CD4-positive, alpha-beta memory T cell (primary cell): Measurements from ENCODE around the gene GAB2. TPM values are rescaled to one million over a fixed set of nuclear protein-coding genes. Genes with fewer than 3 reads are reported as not detected.

Source experiments
- CTCF ChIA-PET: fragments of 350-600 bp; sonication (Branson Sonifier 250); formaldehyde crosslinking; loops from one replicate; lab custom pipeline; 2021; ENCODE audit warnings: inconsistent platforms; ENCODE audit not compliant: partially characterized antibody; lab: Charles Lee
- POLR2A ChIA-PET: fragments of 350-600 bp; sonication (Branson Sonifier 250); formaldehyde crosslinking; loops from one replicate; lab custom pipeline; 2021; ENCODE audit not compliant: partially characterized antibody; lab: Charles Lee
- DNase-seq, 5 donors: peaks; one replicate each; pipeline versions ENCODE4 v3.0.0 to v3.0.0-alpha.2; 2020 to 2022; ENCODE audit warnings: mixed read lengths in 1 of 5
- H3K27ac ChIP-seq: one replicate; pipeline ENCODE4 v1.7.0; 2013; ENCODE audit warnings: low read depth, low read length
- H3K27me3 ChIP-seq: 2 replicates; pipeline ENCODE4 v1.7.0; 2013; ENCODE audit warnings: mild to moderate bottlenecking, low read length, moderate library complexity; ENCODE audit not compliant: insufficient read depth
- H3K36me3 ChIP-seq: 2 replicates; pipeline ENCODE4 v1.7.0; 2013; ENCODE audit warnings: mild to moderate bottlenecking, low read length, moderate library complexity; ENCODE audit not compliant: insufficient read depth
- H3K4me1 ChIP-seq: 2 replicates; pipeline ENCODE4 v1.7.0; 2013; ENCODE audit warnings: mild to moderate bottlenecking, low read length, moderate library complexity; ENCODE audit not compliant: insufficient read depth
- H3K4me3 ChIP-seq, 2 donors: one replicate each; pipeline ENCODE4 v1.7.0; 2013; ENCODE audit warnings: low read length in 2 of 2, mild to moderate bottlenecking in 1 of 2
- H3K9me3 ChIP-seq, 2 donors: one replicate each; pipeline ENCODE4 v1.7.0; 2013; ENCODE audit warnings: low read length in 2 of 2, control low read depth in 1 of 2; ENCODE audit not compliant: control insufficient read depth in 1 of 2
- H3K27ac Mint-ChIP-seq, 7 donors: one replicate each; pipeline ENCODE4 v1.8.0; 2020 to 2021; ENCODE audit warnings: mixed read lengths in 7 of 7, mild to moderate bottlenecking in 6 of 7, inconsistent platforms in 3 of 7, moderate library complexity in 3 of 7
- H3K27me3 Mint-ChIP-seq, 2 donors: one replicate each; pipeline ENCODE4 v1.8.0; 2020 to 2021; ENCODE audit warnings: mixed read lengths in 2 of 2
- H3K36me3 Mint-ChIP-seq, 2 donors: one replicate each; pipeline ENCODE4 v1.8.0; 2020 to 2021; ENCODE audit warnings: mixed read lengths in 2 of 2, inconsistent platforms in 1 of 2, mild to moderate bottlenecking in 1 of 2
- H3K4me1 Mint-ChIP-seq, 4 donors: one replicate each; pipeline ENCODE4 v1.8.0; 2020 to 2021; ENCODE audit warnings: mixed read lengths in 4 of 4, mild to moderate bottlenecking in 1 of 4
- H3K4me3 Mint-ChIP-seq, 8 donors: one replicate each; pipeline ENCODE4 v1.8.0; 2020 to 2021; ENCODE audit warnings: mixed read lengths in 8 of 8, mild to moderate bottlenecking in 7 of 8, moderate library complexity in 6 of 8, inconsistent platforms in 3 of 8
- H3K9me3 Mint-ChIP-seq, 8 donors: one replicate each; pipeline ENCODE4 v1.8.0; 2020 to 2021; ENCODE audit warnings: mixed read lengths in 8 of 8, mild to moderate bottlenecking in 5 of 8, inconsistent platforms in 3 of 8, moderate library complexity in 1 of 8
- intact Hi-C: fragments of 100-400 bp; cut with micrococcal nuclease; formaldehyde crosslinking; loops from one replicate; pipeline ENCODE4 v1.15.1; 2023
- polyA plus RNA-seq, 2 donors: library from polyadenylated mRNA; unstranded; fragments of 300-500 nt; fragmentation: Illumina TruSeq; gene quantifications; one replicate each; pipeline ENCODE4 v1.2.3, GENCODE V29; 2021
- total RNA-seq, 2 experiments: library from RNA; stranded (reverse); gene quantifications; one replicate each; pipeline ENCODE4 v1.2.3, GENCODE V29; 2021

The GAB2 gene
- total and polyA plus RNA-seq, 4 experiments from 2014 or later, result 0.05 to 6.7 (median 3.1) TPM

DNA sequence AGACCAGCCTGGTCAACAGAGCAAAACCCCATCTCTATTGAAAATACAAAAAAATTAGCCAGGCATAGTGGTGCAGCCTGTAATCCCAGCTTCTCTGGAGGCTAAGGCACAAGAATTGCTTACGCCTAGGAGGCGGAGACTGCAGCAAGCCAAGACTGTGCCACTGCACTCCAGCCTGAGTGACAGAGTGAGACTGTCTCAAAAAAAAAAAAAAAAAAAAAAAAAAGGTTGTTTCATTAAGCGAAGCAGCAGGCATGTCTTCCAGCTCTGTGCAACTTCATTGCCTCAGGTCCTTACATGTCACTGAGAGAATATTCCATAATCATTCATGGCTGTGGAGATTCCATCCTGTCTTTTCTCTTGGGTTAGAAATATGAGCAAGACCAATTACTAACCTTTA is 16.9 kb downstream of the GAB2 start:
- no peaks in the 10 kb centered on the region for H3K4me1 ChIP-seq
- Mint-ChIP-seq H3K36me3 (peaks cover 0 to 3% of the 10 kb centered on the region in 2 donors), H3K27ac (no peak overlapping the region), H3K27me3 (no peaks in the 10 kb centered on the region), H3K4me3 (no peak overlapping the region), H3K9me3 (peaks cover 0 to 2% (median 0%) of the 10 kb centered on the region in 8 donors), H3K4me1 (peaks cover 0 to 6% (median 4%) of the 10 kb centered on the region in 4 donors)
- H3K4me3 ChIP-seq, result no peak overlapping the region
- no peak overlapping the region for H3K27ac ChIP-seq
- ChIA-PET CTCF (interaction anchor here (2.4 kb wide), 1 partner anchor 19 kb away, joined by 10 read pairs; no protein-coding TSS in a partner anchor), POLR2A (no interaction called here)
- intact Hi-C loops, result no loop called here
- H3K36me3 ChIP-seq, result no peaks in the 10 kb centered on the region
- no peaks in the 10 kb centered on the region for H3K9me3 ChIP-seq
- DNase-seq, result no peak
- H3K27me3 ChIP-seq, result no peaks in the 10 kb centered on the region

DNA sequence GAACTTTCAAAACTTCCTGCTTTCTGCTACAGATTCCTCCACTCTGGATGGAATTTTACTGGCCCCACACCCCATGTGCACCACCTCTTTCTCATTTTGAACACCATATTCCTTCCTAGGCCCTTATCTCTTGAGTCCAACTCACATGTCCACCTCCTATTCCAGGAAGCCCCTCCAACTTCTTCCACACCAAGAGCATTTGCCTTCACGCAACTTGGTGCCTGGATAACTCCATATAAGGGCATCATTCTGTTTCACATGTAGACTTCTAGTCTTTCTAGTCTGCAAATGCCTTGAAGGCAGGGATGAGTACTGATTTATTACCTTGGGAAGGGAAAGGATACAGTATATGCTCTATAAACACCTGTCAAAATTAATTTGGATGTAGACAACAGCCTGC is 17.5 kb downstream of the GAB2 start:
- no peaks in the 10 kb centered on the region for H3K27me3 Mint-ChIP-seq
- DNase-seq, result no peak
- ChIA-PET CTCF (interaction anchor here (2.4 kb wide), 1 partner anchor 19 kb away, joined by 10 read pairs; no protein-coding TSS in a partner anchor), POLR2A (no interaction called here)
- H3K27ac ChIP-seq, result no peak overlapping the region
- intact Hi-C loops, result no loop called here
- H3K4me1 ChIP-seq, result no peaks in the 10 kb centered on the region
- no peaks in the 10 kb centered on the region for H3K9me3 ChIP-seq
- peaks cover 0 to 3% of the 10 kb centered on the region in 2 donors for H3K36me3 Mint-ChIP-seq
- no peak overlapping the region for H3K4me3 ChIP-seq
- peaks cover 0 to 6% (median 4%) of the 10 kb centered on the region in 4 donors for H3K4me1 Mint-ChIP-seq
- H3K27me3 ChIP-seq, result no peaks in the 10 kb centered on the region
- H3K36me3 ChIP-seq, result no peaks in the 10 kb centered on the region
- peaks cover 0 to 2% (median 0%) of the 10 kb centered on the region in 8 donors for H3K9me3 Mint-ChIP-seq
- no peak overlapping the region for H3K27ac Mint-ChIP-seq
- H3K4me3 Mint-ChIP-seq, result no peak overlapping the region

DNA sequence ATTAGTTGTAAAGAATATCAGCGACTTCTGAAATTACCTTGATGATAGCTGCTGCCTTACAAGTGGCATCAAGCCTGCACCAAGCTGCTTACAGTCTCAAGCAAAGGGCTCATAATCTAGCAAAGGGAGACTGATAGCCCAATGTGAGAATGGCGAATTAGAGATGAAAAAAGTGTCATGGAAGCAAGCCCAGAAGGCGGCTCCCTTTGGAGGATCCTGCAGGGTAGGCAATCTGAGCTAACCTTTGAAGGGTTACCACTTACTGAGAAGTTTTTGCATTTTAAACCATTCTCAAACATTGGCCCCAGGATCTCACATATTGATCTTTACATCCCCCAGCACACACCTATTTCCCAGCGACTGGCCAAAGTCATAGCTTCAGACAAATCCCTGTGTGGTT is 18.5 kb downstream of the GAB2 start:
- intact Hi-C loops, result no loop called here
- no peak overlapping the region for H3K27ac Mint-ChIP-seq

DNA sequence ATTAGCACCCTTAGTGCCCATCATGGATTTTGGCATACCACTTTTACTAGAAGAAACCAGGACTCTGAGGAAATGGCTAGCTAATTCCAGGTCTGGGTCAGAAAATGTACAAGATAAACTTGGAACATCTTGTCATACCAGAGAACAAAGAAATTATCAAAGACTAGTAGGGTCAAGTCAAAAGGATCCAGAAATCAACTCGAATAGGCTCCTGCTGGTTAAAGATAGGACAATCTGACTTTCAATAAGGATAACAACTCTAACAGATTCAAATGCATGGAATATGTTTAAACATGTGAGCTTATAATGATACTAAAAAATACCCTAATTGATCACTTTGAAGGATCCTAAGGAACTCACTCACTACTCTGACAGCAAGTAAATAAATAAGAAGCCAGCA is 18.9 kb downstream of the GAB2 start:
- no peaks in the 10 kb centered on the region for H3K27me3 ChIP-seq
- H3K27ac ChIP-seq, result no peak overlapping the region
- POLR2A ChIA-PET, result no interaction called here
- no peak for DNase-seq
- Mint-ChIP-seq H3K9me3 (no peaks in the 10 kb centered on the region), H3K27ac (no peak overlapping the region), H3K4me3 (no peak overlapping the region), H3K27me3 (no peaks in the 10 kb centered on the region), H3K4me1 (peaks cover 0 to 6% (median 4%) of the 10 kb centered on the region in 4 donors), H3K36me3 (no peaks in the 10 kb centered on the region)
- H3K4me3 ChIP-seq, result no peak overlapping the region
- CTCF ChIA-PET, result interaction anchor here (1.6 to 2.4 kb wide), 2 partner anchors 21 to 165 kb away, joined by 3 to 10 read pairs; no protein-coding TSS in a partner anchor
- intact Hi-C loops, result no loop called here
- no peaks in the 10 kb centered on the region for H3K36me3 ChIP-seq
- no peaks in the 10 kb centered on the region for H3K4me1 ChIP-seq
- no peaks in the 10 kb centered on the region for H3K9me3 ChIP-seq

More for the DNA sequence above, 18.5 kb downstream of the GAB2 start:
- Histone ChIP-seq H3K4me1 (no peaks in the 10 kb centered on the region), H3K9me3 (no peaks in the 10 kb centered on the region), H3K36me3 (no peaks in the 10 kb centered on the region), H3K27ac (no peak overlapping the region), H3K4me3 (no peak overlapping the region), H3K27me3 (no peaks in the 10 kb centered on the region)
- Mint-ChIP-seq H3K36me3 (no peaks in the 10 kb centered on the region), H3K27me3 (no peaks in the 10 kb centered on the region), H3K9me3 (peaks cover 0 to 2% (median 0%) of the 10 kb centered on the region in 8 donors), H3K4me1 (peaks cover 0 to 6% (median 4%) of the 10 kb centered on the region in 4 donors), H3K4me3 (no peak overlapping the region)
- ChIA-PET POLR2A (no interaction called here), CTCF (interaction anchor here (1.6 to 2.4 kb wide), 2 partner anchors 20 to 165 kb away, joined by 3 to 10 read pairs; no protein-coding TSS in a partner anchor)
- no peak for DNase-seq

DNA sequence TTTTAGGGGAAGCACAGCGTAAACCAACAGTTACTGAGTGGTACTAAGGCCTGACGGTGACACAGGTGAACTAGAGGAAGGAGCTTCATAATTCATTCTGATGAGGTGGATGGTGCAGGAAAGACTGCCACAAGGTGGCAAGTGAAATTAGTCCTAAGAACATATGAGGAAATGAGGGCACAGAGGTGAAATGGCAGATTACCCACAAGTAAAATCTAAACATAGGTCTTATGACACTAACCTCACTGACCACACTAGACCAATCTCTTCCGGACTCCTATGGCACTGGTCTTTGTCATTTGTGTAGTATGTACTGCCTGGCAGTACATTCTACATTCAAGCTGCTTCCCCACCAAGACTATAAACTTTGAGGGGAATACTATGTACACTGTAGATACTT is 20.2 kb downstream of the GAB2 start:
- H3K36me3 ChIP-seq, result no peaks in the 10 kb centered on the region
- H3K4me1 ChIP-seq, result no peaks in the 10 kb centered on the region
- Mint-ChIP-seq H3K4me1 (peaks cover 4 to 7% (median 6%) of the 10 kb centered on the region in 4 donors), H3K27me3 (no peaks in the 10 kb centered on the region), H3K9me3 (no peaks in the 10 kb centered on the region), H3K27ac (peak overlapping the region in 2 of 7 donors; percentile 1 to 53), H3K4me3 (no peak overlapping the region), H3K36me3 (no peaks in the 10 kb centered on the region)
- DNase-seq, result no peak
- ChIA-PET POLR2A (no interaction called here), CTCF (no interaction called here)
- no peak overlapping the region for H3K27ac ChIP-seq
- no peak overlapping the region for H3K4me3 ChIP-seq
- H3K27me3 ChIP-seq, result no peaks in the 10 kb centered on the region
- intact Hi-C loops, result no loop called here
- H3K9me3 ChIP-seq, result no peaks in the 10 kb centered on the region

DNA sequence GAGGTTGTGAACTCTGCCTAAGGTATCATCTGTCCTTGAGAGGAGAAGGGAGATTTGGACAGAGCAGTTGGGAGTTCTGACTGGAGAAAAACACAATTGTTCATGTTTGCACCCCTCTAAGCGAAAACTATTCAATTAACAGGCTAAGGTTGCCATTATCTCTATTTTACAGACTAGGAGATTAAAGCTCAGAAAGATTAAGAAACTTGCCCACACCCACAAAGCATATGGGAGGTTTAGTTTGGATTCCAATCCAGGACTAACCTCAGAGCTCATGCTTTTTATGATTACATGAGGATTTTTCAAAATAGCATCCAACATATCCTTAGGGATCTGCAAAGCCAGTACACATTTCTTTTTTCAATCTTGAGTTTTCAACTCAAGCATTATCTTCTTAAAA is 22.0 kb downstream of the GAB2 start:
- no peak overlapping the region for H3K4me3 ChIP-seq
- H3K27ac ChIP-seq, result no peak overlapping the region
- no peaks in the 10 kb centered on the region for H3K9me3 ChIP-seq
- CTCF ChIA-PET, result no interaction called here
- Mint-ChIP-seq H3K36me3 (peaks cover 0 to 3% of the 10 kb centered on the region in 2 donors), H3K27me3 (no peaks in the 10 kb centered on the region), H3K4me3 (no peak overlapping the region), H3K9me3 (no peaks in the 10 kb centered on the region), H3K27ac (no peak overlapping the region), H3K4me1 (peaks cover 4 to 7% (median 6%) of the 10 kb centered on the region in 4 donors)
- no peak for DNase-seq
- POLR2A ChIA-PET, result no interaction called here
- H3K27me3 ChIP-seq, result no peaks in the 10 kb centered on the region
- H3K4me1 ChIP-seq, result no peaks in the 10 kb centered on the region
- no peaks in the 10 kb centered on the region for H3K36me3 ChIP-seq
- intact Hi-C loops, result no loop called here

DNA sequence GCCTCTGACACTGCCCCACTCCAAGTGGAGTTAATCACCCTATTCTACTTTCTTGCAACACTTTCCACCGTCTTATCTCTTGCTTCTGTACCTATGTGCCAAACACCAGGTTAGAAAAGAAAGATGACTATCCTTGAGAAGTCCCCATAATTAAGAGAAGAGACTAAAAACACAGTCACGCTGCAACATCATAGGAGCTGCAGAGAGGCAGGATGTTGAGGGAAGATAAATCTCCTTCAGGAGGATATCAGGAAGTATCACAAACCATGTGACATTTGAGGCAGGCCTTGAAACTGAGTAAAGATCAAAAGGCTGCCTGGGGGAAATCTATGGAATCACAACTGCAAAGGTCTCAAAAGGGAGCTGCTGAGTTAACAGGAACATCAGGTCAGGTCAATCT is 24.8 kb downstream of the GAB2 start:
- Histone ChIP-seq H3K4me3 (no peak overlapping the region), H3K4me1 (no peaks in the 10 kb centered on the region), H3K27me3 (no peaks in the 10 kb centered on the region), H3K9me3 (no peaks in the 10 kb centered on the region), H3K36me3 (no peaks in the 10 kb centered on the region), H3K27ac (no peak overlapping the region)
- Mint-ChIP-seq H3K36me3 (peaks cover 0 to 4% of the 10 kb centered on the region in 2 donors), H3K4me3 (no peak overlapping the region), H3K27me3 (no peaks in the 10 kb centered on the region), H3K27ac (peak overlapping the region in 1 of 7 donors; percentile 38), H3K4me1 (peaks cover 4 to 7% (median 6%) of the 10 kb centered on the region in 4 donors), H3K9me3 (no peaks in the 10 kb centered on the region)
- CTCF ChIA-PET, result no interaction called here
- intact Hi-C loops, result no loop called here
- POLR2A ChIA-PET, result no interaction called here
- no peak for DNase-seq
